ENCODE results near the gene S100PBP.

Gene S100PBP

GRCh38 chr1:32817159-32817814 is at the start of gene S100PBP, which contains the start of gene YARS1:
S100PBP (plus strand) TSS chr1:32817653; CDS start chr1:32826100, 8,447 bp downstream.
YARS1 (minus strand) TSS chr1:32817358; CDS start chr1:32817244, 114 bp downstream.
- DNase-seq (ENCODE audit: low spot score) = peak; percentile 99

- no peak for DNase-seq (ENCODE audit: low spot score)
Observed at GRCh38 chr1:32768110-32768850, 49.2 kb upstream of the S100PBP start.

- DNase-seq (ENCODE audit: low spot score) = no peak
Observed at GRCh38 chr1:32769524-32770220, 47.8 kb upstream of the S100PBP start.

- no peak for DNase-seq (ENCODE audit: low spot score)
Observed at GRCh38 chr1:32770221-32770731, 47.2 kb upstream of the S100PBP start.

- DNase-seq (ENCODE audit: low spot score) = no peak
Observed at GRCh38 chr1:32770741-32771548, 46.5 kb upstream of the S100PBP start.

GRCh38 chr1:32771561-32772280 is 45.7 kb upstream of the S100PBP start:
- no peak for DNase-seq (ENCODE audit: low spot score)

GRCh38 chr1:32772281-32773017 is 45.0 kb upstream of the S100PBP start:
- DNase-seq (ENCODE audit: low spot score) = no peak

GRCh38 chr1:32773018-32773763 is 44.3 kb upstream of the S100PBP start:
- peak; percentile 57 for DNase-seq (ENCODE audit: low spot score)

GRCh38 chr1:32773764-32774463 is 43.5 kb upstream of the S100PBP start:
- no peak for DNase-seq (ENCODE audit: low spot score)

GRCh38 chr1:32774464-32774808 is 43.0 kb upstream of the S100PBP start:
- no peak for DNase-seq (ENCODE audit: low spot score)

- no peak for DNase-seq (ENCODE audit: low spot score)
Observed at GRCh38 chr1:32774950-32775634, 42.4 kb upstream of the S100PBP start.

GRCh38 chr1:32775640-32776337 is 41.7 kb upstream of the S100PBP start:
- no peak for DNase-seq (ENCODE audit: low spot score)

- no peak for DNase-seq (ENCODE audit: low spot score)
Observed at GRCh38 chr1:32779242-32779641, 38.2 kb upstream of the S100PBP start.

- no peak for DNase-seq (ENCODE audit: low spot score)
Observed at GRCh38 chr1:32780005-32780404, 37.4 kb upstream of the S100PBP start.

GRCh38 chr1:32780628-32781234 is 36.7 kb upstream of the S100PBP start:
- no peak for DNase-seq (ENCODE audit: low spot score)

- no peak for DNase-seq (ENCODE audit: low spot score)
Observed at GRCh38 chr1:32782086-32782485, 35.4 kb upstream of the S100PBP start.

- DNase-seq (ENCODE audit: low spot score) = no peak
Observed at GRCh38 chr1:32783851-32784250, 33.6 kb upstream of the S100PBP start.
